IMR-90 (cell line): ENCODE results near the gene JMJD1C. TPM values are rescaled to one million over a fixed set of nuclear protein-coding genes. Genes with fewer than 3 reads are reported as not detected.

Source experiments
- ATAC-seq: fragments of 200-7000 bp; cut with Tn5 transposase; 2 replicates; pipeline ENCODE4 v1.9.1; 2020; ENCODE audit warnings: low read depth, mild to moderate bottlenecking, moderate library complexity
- Bru-seq: library from RNA; stranded (reverse); fragments of 400-500 nt; gene quantifications from one replicate; lab custom pipeline; 2021; lab: Mats Ljungman, UMichigan
- BruChase-seq, 2 experiments: library from RNA; stranded (reverse); fragments of 400-500 nt; gene quantifications; one replicate each; lab custom pipeline; 2021; lab: Mats Ljungman, UMichigan
- BruUV-seq: library from RNA; stranded (reverse); fragments of 400-500 nt; replicated peaks from 2 replicates; lab custom pipeline; 2021; lab: Mats Ljungman, UMichigan
- CTCF ChIA-PET: fragments of 300-600 bp; formaldehyde crosslinking; extraction: SDS; loops from one replicate; lab custom pipeline; 2021; ENCODE audit warnings: antibody characterized with exemption; lab: Yijun Ruan, JAX
- POLR2A ChIA-PET: fragments of 300-600 bp; sonication (Branson Sonifier 250); formaldehyde crosslinking; loops from one replicate; lab custom pipeline; 2022; ENCODE audit warnings: antibody characterized with exemption; ENCODE audit not compliant: unreplicated experiment; lab: Charles Lee
- DNase-seq: peaks from one replicate; pipeline ENCODE4 v3.0.0; 2013
- H2AFZ ChIP-seq: replicated peaks from 2 replicates; pipeline ENCODE3; 2013; ENCODE audit warnings: low read length, mild to moderate bottlenecking; ENCODE audit not compliant: poor library complexity
- H2AK5ac ChIP-seq: 2 replicates; pipeline ENCODE4 v1.6.1; 2013; ENCODE audit warnings: low read depth, low read length, inconsistent platforms
- H2AK9ac ChIP-seq: replicated peaks from 2 replicates; pipeline ENCODE3; 2013; ENCODE audit warnings: mild to moderate bottlenecking, low read depth, low read length, moderate library complexity; ENCODE audit not compliant: poor library complexity
- H2BK120ac ChIP-seq: 2 replicates; pipeline ENCODE4 v1.6.1; 2013; ENCODE audit warnings: low read depth, low read length, inconsistent platforms
- H2BK15ac ChIP-seq: 3 replicates; pipeline ENCODE4 v1.6.1; 2013; ENCODE audit warnings: low read depth, low read length, inconsistent platforms
- H2BK20ac ChIP-seq: 2 replicates; pipeline ENCODE4 v1.6.1; 2013; ENCODE audit warnings: low read depth, mild to moderate bottlenecking, inconsistent platforms, low read length, moderate library complexity
- H2BK5ac ChIP-seq: 2 replicates; pipeline ENCODE4 v1.6.1; 2013; ENCODE audit warnings: mild to moderate bottlenecking, low read depth, low read length, inconsistent platforms; ENCODE audit not compliant: poor library complexity, severe bottlenecking
- H3K14ac ChIP-seq: replicated peaks from 2 replicates; pipeline ENCODE4 v1.6.1; 2013; ENCODE audit warnings: low read depth, low read length, inconsistent platforms
- H3K18ac ChIP-seq: 2 replicates; pipeline ENCODE4 v1.6.1; 2013; ENCODE audit warnings: low read depth, low read length, control low read depth
- H3K23ac ChIP-seq: 2 replicates; pipeline ENCODE4 v1.6.1; 2013; ENCODE audit warnings: low read depth, low read length, inconsistent platforms
- H3K27ac ChIP-seq: 2 replicates; pipeline ENCODE4 v1.5.1; 2013; ENCODE audit warnings: mild to moderate bottlenecking, control low read depth, low read length; ENCODE audit not compliant: insufficient read depth
- H3K27me3 ChIP-seq: 2 replicates; pipeline ENCODE4 v1.6.1; 2013; ENCODE audit warnings: low read length; ENCODE audit not compliant: control insufficient read depth, insufficient read depth
- H3K36me3 ChIP-seq: 2 replicates; pipeline ENCODE4 v1.6.1; 2013; ENCODE audit warnings: low read length, mixed read lengths; ENCODE audit not compliant: control insufficient read depth, insufficient read depth
- H3K4ac ChIP-seq: 2 replicates; pipeline ENCODE4 v1.6.1; 2013; ENCODE audit warnings: low read depth, low read length, inconsistent platforms
- H3K4me1 ChIP-seq: 2 replicates; pipeline ENCODE4 v1.6.1; 2013; ENCODE audit warnings: low read length, mixed read lengths; ENCODE audit not compliant: control insufficient read depth, insufficient read depth
- H3K4me2 ChIP-seq: 2 replicates; pipeline ENCODE4 v1.6.1; 2013; ENCODE audit warnings: low read depth, mild to moderate bottlenecking, control low read depth, low read length, moderate library complexity
- H3K4me3 ChIP-seq: 2 replicates; pipeline ENCODE4 v1.5.1; 2013; ENCODE audit warnings: low read depth, mild to moderate bottlenecking, control low read depth, low read length, moderate library complexity; ENCODE audit not compliant: insufficient read depth
- H3K56ac ChIP-seq: 2 replicates; pipeline ENCODE4 v1.6.1; 2013; ENCODE audit warnings: low read length, inconsistent platforms; ENCODE audit not compliant: insufficient read depth; ENCODE audit errors: extremely low read depth
- H3K79me1 ChIP-seq, 2 experiments: 2 replicates each; pipeline ENCODE4 v1.6.1; 2013; ENCODE audit warnings: low read length in 2 of 2, inconsistent platforms in 1 of 2, low read depth in 1 of 2
- H3K9ac ChIP-seq: 2 replicates; pipeline ENCODE4 v1.6.1; 2013; ENCODE audit warnings: low read depth, low read length, control low read depth
- H3K9me1 ChIP-seq: 2 replicates; pipeline ENCODE4 v1.6.1; 2013; ENCODE audit warnings: low read length, inconsistent platforms; ENCODE audit not compliant: insufficient read depth
- H3K9me3 ChIP-seq: 2 replicates; pipeline ENCODE4 v1.6.1; 2013; ENCODE audit warnings: low read length; ENCODE audit not compliant: control insufficient read depth, insufficient read depth
- H4K20me1 ChIP-seq: 2 replicates; pipeline ENCODE4 v1.6.1; 2013; ENCODE audit warnings: low read length, inconsistent platforms; ENCODE audit not compliant: insufficient read depth
- H4K5ac ChIP-seq: 2 replicates; pipeline ENCODE4 v1.6.1; 2013; ENCODE audit warnings: mild to moderate bottlenecking, low read depth, low read length, control low read depth
- H4K8ac ChIP-seq, 2 experiments: 2 replicates each; pipeline ENCODE4 v1.6.1; 2013; ENCODE audit warnings: low read depth in 2 of 2, low read length in 2 of 2, control low read depth in 1 of 2, inconsistent platforms in 1 of 2
- H4K91ac ChIP-seq: 2 replicates; pipeline ENCODE4 v1.6.1; 2013; ENCODE audit warnings: low read depth, low read length, inconsistent platforms; ENCODE audit not compliant: insufficient read depth
- BHLHE40 ChIP-seq: fragments of 150-350 bp; IDR thresholded peaks from 2 replicates; pipeline ENCODE4 v1.6.1; 2016; ENCODE audit warnings: mild to moderate bottlenecking, low read depth, low read length
- CEBPB ChIP-seq: IDR thresholded peaks from 2 replicates; pipeline ENCODE4 v1.6.1; 2012; ENCODE audit warnings: low read depth, low read length, improper control_type of control experiment
- MAZ ChIP-seq: IDR thresholded peaks from 2 replicates; pipeline ENCODE4 v1.6.1; 2012; ENCODE audit warnings: low read depth, mild to moderate bottlenecking, low read length, improper control_type of control experiment, moderate library complexity, borderline replicate concordance
- NFE2L2 ChIP-seq: fragments of 150-350 bp; IDR thresholded peaks from 2 replicates; pipeline ENCODE4 v1.6.1; 2016; ENCODE audit warnings: low read depth, mild to moderate bottlenecking, low read length
- RAD21 ChIP-seq: IDR thresholded peaks from 2 replicates; pipeline ENCODE4 v1.6.1; 2012; ENCODE audit warnings: low read length, improper control_type of control experiment
- SMC3 ChIP-seq: fragments of 150-350 bp; IDR thresholded peaks from 2 replicates; pipeline ENCODE4 v1.6.1; 2016; ENCODE audit warnings: low read depth, mild to moderate bottlenecking, antibody characterized with exemption, low read length, moderate library complexity
- WGBS, 2 experiments: methylation state at CpG; one replicate each; pipeline versions ENCODE4 v1.1.5 to v1.1.7; 2013; ENCODE audit warnings: missing lambda C conversion rate in 2 of 2; ENCODE audit not compliant: insufficient read length in 1 of 2; ENCODE audit errors: extremely low coverage in 2 of 2; 5-methylcytosine and 5-hydroxymethylcytosine counted together
- dilution Hi-C: fragments of 300-500 bp; cut with HindIII; formaldehyde crosslinking; loops from one replicate; pipeline ENCODE4 v1.14.3; 2018; ENCODE audit warnings: low sequenced_read_pairs; ENCODE audit not compliant: unreplicated experiment
- in situ Hi-C: fragments of 300-500 bp; cut with MboI; formaldehyde crosslinking; loops from 3 replicates; pipeline ENCODE4 v1.14.3; 2019; ENCODE audit warnings: low sequenced_read_pairs, inconsistent platforms, mixed read lengths
- intact Hi-C: fragments of 100-400 bp; cut with micrococcal nuclease; formaldehyde crosslinking; loops from 2 replicates; pipeline ENCODE4 v1.10.0; 2022
- long read RNA-seq: library from polyadenylated mRNA; unstranded; transcript quantifications from one replicate; pipeline ENCODE4 v2.0.0, GENCODE V29; 2021; ENCODE audit not compliant: unreplicated experiment
- polyA plus RNA-seq, 3 experiments: library from polyadenylated mRNA; depleted of rRNA; stranded (reverse); fragments of >200 nt; gene quantifications; 2 replicates each; pipeline ENCODE4 v1.2.3, GENCODE V29; 2012; ENCODE audit warnings: low replicate concordance in 1 of 3
- total RNA-seq: library from RNA; depleted of rRNA; stranded (reverse); fragments of >200 nt; gene quantifications from 2 replicates; pipeline ENCODE4 v1.2.3, GENCODE V29; 2012; rRNA removed
- TF ChIP-seq, protein P1 (sequence below): conservative IDR thresholded peaks from 2 replicates; pipeline ENCODE4 v1.5.1; 2012; ENCODE audit warnings: mild to moderate bottlenecking, low read depth, low read length, improper control_type of control experiment

The JMJD1C gene, protein sequence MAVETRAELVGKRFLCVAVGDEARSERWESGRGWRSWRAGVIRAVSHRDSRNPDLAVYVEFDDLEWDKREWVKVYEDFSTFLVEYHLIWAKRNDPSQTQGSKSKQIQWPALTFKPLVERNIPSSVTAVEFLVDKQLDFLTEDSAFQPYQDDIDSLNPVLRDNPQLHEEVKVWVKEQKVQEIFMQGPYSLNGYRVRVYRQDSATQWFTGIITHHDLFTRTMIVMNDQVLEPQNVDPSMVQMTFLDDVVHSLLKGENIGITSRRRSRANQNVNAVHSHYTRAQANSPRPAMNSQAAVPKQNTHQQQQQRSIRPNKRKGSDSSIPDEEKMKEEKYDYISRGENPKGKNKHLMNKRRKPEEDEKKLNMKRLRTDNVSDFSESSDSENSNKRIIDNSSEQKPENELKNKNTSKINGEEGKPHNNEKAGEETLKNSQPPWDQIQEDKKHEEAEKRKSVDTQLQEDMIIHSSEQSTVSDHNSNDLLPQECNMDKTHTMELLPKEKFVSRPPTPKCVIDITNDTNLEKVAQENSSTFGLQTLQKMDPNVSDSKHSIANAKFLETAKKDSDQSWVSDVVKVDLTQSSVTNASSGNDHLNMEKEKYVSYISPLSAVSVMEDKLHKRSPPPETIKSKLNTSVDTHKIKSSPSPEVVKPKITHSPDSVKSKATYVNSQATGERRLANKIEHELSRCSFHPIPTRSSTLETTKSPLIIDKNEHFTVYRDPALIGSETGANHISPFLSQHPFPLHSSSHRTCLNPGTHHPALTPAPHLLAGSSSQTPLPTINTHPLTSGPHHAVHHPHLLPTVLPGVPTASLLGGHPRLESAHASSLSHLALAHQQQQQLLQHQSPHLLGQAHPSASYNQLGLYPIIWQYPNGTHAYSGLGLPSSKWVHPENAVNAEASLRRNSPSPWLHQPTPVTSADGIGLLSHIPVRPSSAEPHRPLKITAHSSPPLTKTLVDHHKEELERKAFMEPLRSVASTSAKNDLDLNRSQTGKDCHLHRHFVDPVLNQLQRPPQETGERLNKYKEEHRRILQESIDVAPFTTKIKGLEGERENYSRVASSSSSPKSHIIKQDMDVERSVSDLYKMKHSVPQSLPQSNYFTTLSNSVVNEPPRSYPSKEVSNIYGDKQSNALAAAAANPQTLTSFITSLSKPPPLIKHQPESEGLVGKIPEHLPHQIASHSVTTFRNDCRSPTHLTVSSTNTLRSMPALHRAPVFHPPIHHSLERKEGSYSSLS (N-terminal part only)
- total RNA-seq = 96.8 and 108 TPM in 2 replicates
- 10.6 and 15.6 TPM in 2 replicates for polyA plus RNA-seq (2012; rRNA removed)
- polyA plus RNA-seq (2012; cell fraction: cytosol; rRNA removed) = 2.0 and 2.7 TPM in 2 replicates
- polyA plus RNA-seq (2012; cell fraction: nucleus; rRNA removed; ENCODE audit: low replicate concordance) = 4.5 and 57.4 TPM in 2 replicates
- percentile 93 among the genes with signal in this experiment for Bru-seq, nascent RNA
- percentile 89 among the genes with signal in this experiment for BruChase-seq, experiment 1, labeled RNA remaining after a 6-hour chase
- BruChase-seq, experiment 2, labeled RNA remaining after a 2-hour chase = percentile 87 among the genes with signal in this experiment
- long read RNA-seq, partial matches to known transcripts = 6 of 11 reads
- long read RNA-seq, other reads (novel, unspliced or antisense) = 5 of 11 reads

DNA sequence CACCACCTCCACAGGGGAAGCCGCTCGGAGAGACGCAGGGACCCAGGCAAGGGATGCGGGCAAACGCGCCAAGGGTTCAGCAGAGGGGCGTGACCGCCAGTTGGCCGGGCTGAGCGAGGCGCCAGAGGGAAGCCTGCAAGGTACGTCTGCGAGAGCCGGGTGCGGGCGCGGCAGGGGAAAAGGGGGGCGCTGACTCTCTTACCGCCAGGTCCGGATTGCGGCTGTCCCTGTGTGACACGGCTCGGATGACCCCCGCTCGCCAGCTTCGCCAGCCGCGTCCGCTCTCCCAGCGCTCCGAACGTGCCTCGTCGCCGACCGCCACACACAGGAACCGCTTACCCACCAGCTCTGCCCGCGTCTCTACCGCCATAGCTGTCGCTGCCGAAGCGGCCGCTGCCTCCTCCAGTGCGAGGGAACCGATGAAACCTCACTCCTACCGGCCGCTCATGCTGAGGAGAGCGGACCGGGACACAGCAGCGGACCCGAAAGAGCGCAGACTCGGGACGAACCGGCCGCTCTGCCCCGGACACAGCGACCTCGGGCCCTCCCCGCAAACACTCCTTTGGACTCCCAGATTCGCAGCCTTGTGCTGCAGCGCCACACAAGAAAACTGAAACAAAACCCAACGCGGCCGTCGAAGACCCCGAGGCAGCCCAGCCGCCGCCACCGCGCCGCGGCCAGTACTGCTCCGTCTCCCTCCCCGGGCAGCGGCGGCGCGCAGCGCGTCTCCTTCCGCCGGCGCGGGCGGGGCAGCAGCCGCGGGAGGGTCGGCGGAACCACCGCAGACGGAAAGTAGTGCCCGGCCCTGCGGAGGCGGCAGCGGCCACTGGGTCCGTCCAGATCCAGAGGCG, at the start of gene JMJD1C:
TSS of gene JMJD1C (minus strand) at position 685 of the 851 bp plus-strand sequence. CDS start at position 370, 315 bp downstream.
- H4K91ac ChIP-seq = peak within 1 kb of the TSS; percentile 65; the same call in 1 of the 2 replicates
- H2AK5ac ChIP-seq = peak within 1 kb of the TSS; percentile 71; the same call in 1 of the 2 replicates
- H2AK9ac ChIP-seq = peak within 1 kb of the TSS; percentile 97
- 0% methylated on average over 44 of the region's 99 CpGs; no CpG with 5 or more reads in 1 of the 2 experiments for WGBS, 2 experiments
- peaks cover 3% of the 10 kb centered on the region; the same call in 1 of the 2 replicates for H3K9me1 ChIP-seq
- no peak within 1 kb of the TSS; the same call in 1 of the 2 replicates for H4K5ac ChIP-seq
- H2BK120ac ChIP-seq = peak within 1 kb of the TSS; percentile 85
- H3K4me2 ChIP-seq = peak within 1 kb of the TSS; percentile 93
- H4K8ac ChIP-seq = peak within 1 kb of the TSS; percentile 64 to 78; a peak in 3 of 4 replicates
- peak within 1 kb of the TSS; percentile 66 for H3K18ac ChIP-seq
- no TSS peak for BruUV-seq
- no peaks in the 10 kb centered on the region; the same call in 1 of the 2 replicates for H3K36me3 ChIP-seq
- ChIA-PET POLR2A (interaction anchor here (0.5 kb wide), 1 partner anchor 198 kb away, joined by 3 read pairs; no protein-coding TSS in a partner anchor), CTCF (interaction anchor here (0.5 to 1.5 kb wide), 3 partner anchors 64 to 171 kb away, joined by 3 to 6 read pairs (median 3); no protein-coding TSS in a partner anchor)
- peak within 1 kb of the TSS; percentile 69 for H3K56ac ChIP-seq
- dilution Hi-C loops = no loop called here
- peak within 1 kb of the TSS; percentile 79 for H3K9ac ChIP-seq
- H3K9me3 ChIP-seq = no peaks in the 10 kb centered on the region
- H3K4me3 ChIP-seq = peak within 1 kb of the TSS; percentile 90
- H3K4me1 ChIP-seq = peaks cover 4% of the 10 kb centered on the region; the same call in 1 of the 2 replicates
- peak within 1 kb of the TSS; percentile 99 for H2AFZ ChIP-seq
- intact Hi-C loops = loop anchor here (2.0 to 5.0 kb wide), 5 partner anchors 57 to 252 kb away; no protein-coding TSS in a partner anchor
- peaks cover 12 to 53% of the 10 kb centered on the region in 2 experiments; a peak in 3 of 4 replicates for H3K79me1 ChIP-seq
- peak; percentile 84 for DNase-seq
- H4K20me1 ChIP-seq = peaks cover 24% of the 10 kb centered on the region
- peak within 1 kb of the TSS; percentile 97 for H3K23ac ChIP-seq
- peak within 1 kb of the TSS; percentile 74; the same call in 1 of the 3 replicates for H2BK15ac ChIP-seq
- in situ Hi-C loops = loop anchor here (10.0 kb wide), 1 partner anchor 249 kb away; no protein-coding TSS in a partner anchor
- peak within 1 kb of the TSS; percentile 90 for H3K27ac ChIP-seq
- H3K27me3 ChIP-seq = no peaks in the 10 kb centered on the region
- no peak within 1 kb of the TSS for H2BK20ac ChIP-seq
- peak within 1 kb of the TSS; percentile 96 for H3K14ac ChIP-seq
- H2BK5ac ChIP-seq = peak within 1 kb of the TSS; percentile 82
- H3K4ac ChIP-seq = peak within 1 kb of the TSS; percentile 91
- ATAC-seq = peak; percentile 84
- TF ChIP-seq NFE2L2 (no peak), BHLHE40 (no peak), SMC3 (no peak), MAZ (peak; percentile 98), CEBPB (no peak), RAD21 (peak; percentile 30)
- TF ChIP-seq, protein P1, sequence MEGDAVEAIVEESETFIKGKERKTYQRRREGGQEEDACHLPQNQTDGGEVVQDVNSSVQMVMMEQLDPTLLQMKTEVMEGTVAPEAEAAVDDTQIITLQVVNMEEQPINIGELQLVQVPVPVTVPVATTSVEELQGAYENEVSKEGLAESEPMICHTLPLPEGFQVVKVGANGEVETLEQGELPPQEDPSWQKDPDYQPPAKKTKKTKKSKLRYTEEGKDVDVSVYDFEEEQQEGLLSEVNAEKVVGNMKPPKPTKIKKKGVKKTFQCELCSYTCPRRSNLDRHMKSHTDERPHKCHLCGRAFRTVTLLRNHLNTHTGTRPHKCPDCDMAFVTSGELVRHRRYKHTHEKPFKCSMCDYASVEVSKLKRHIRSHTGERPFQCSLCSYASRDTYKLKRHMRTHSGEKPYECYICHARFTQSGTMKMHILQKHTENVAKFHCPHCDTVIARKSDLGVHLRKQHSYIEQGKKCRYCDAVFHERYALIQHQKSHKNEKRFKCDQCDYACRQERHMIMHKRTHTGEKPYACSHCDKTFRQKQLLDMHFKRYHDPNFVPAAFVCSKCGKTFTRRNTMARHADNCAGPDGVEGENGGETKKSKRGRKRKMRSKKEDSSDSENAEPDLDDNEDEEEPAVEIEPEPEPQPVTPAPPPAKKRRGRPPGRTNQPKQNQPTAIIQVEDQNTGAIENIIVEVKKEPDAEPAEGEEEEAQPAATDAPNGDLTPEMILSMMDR = no peak
